Stimulated activated memory B cell treated with anti-CD40 and anti-IgM and Interleukin-4, amounts not matched to agents 10 μg/mL and 1 μg/mL and 100 μg/mL, for 72 hours (primary cell): ENCODE results near the gene ACAD11.
"Not testable (repeated sequence)": the region's sequence is repeated elsewhere in the genome, so short reads cannot be mapped to it uniquely, and the experiment has no call there.

Experiments
- ATAC-seq: fragments of 150-1000 bp; cut with Tn5 transposase; 2 replicates; pipeline ENCODE4 v1.10.0; 2021
- H3K27ac Mint-ChIP-seq: one replicate; pipeline ENCODE4 v1.8.0; 2022; ENCODE audit warnings: mild to moderate bottlenecking, mixed read lengths
- H3K27me3 Mint-ChIP-seq: one replicate; pipeline ENCODE4 v1.8.0; 2022; ENCODE audit warnings: mixed read lengths
- H3K36me3 Mint-ChIP-seq: one replicate; pipeline ENCODE4 v1.8.0; 2022; ENCODE audit warnings: mixed read lengths
- H3K4me1 Mint-ChIP-seq: one replicate; pipeline ENCODE4 v1.8.0; 2022; ENCODE audit warnings: mixed read lengths
- H3K4me3 Mint-ChIP-seq: one replicate; pipeline ENCODE4 v1.8.0; 2022; ENCODE audit warnings: mild to moderate bottlenecking, moderate library complexity, mixed read lengths
- H3K9me3 Mint-ChIP-seq: one replicate; pipeline ENCODE4 v1.8.0; 2022; ENCODE audit warnings: mixed read lengths

The ACAD11 gene

DNA sequence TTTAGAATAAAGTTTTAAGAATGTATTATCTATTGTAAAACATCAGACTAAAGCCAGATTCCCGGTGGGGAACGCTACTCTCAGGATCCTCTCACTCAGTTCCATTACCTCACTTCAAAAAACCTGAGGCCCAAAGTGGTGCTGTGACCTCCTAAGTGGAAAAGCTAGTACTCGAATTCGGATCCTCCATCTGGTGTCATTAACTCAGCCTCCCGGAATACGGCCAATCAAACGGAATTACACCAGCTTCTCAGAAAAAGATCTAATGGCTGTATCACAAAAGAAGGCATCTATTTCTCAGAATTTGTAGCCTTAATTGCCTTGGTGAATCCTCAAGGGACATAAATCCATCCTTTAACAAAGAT lies 627 bp downstream of the ACAD11 start:
- no peaks in the 10 kb centered on the region for H3K9me3 Mint-ChIP-seq
- H3K27me3 Mint-ChIP-seq = no peaks in the 10 kb centered on the region
- H3K4me1 Mint-ChIP-seq = peaks cover 49% of the 10 kb centered on the region
- peak overlapping the region; percentile 96 for H3K27ac Mint-ChIP-seq
- ATAC-seq = no peak
- H3K4me3 Mint-ChIP-seq = peak overlapping the region; percentile 95
- H3K36me3 Mint-ChIP-seq = peaks cover 10% of the 10 kb centered on the region

DNA sequence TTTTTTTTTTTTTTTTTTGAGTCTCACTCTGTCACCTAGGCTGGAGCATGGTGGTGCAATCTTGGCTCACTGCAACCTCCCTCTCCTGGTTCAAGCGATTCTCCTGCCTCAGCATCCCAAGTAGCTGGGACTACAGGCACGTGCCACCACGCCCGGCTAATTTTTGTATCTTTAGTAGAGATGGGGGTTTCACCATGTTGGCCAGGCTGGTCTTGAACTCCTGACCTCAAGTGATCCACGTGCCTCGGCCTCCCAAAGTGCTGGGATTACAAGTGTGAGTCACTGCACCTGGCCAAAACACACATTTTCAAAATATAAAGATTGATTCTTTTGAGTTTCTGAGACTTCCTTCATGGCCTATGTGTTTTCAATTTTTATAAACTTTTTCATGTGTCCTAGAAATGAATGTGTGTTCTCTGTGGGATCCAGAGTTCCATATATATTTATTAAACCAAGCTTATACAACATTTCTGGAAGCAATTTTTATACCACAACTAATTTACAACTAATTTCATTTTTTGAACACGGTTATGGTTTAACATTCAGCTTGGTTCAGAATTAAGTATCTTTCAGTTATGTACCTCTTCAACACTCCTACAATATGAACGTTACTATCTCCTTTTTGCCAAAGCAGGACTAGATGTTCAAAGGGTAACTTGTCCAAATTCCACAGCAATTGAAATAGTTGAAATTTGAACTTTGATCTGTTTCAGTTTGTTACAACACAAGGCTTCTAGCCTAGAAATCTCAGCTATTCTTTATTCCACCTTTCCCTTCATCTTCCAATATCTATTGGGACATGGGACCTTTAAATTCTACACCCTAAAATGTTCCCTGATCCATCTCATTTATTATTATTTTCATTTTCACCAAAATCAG lies 1.5 kb downstream of the ACAD11 start:
- Mint-ChIP-seq H3K36me3 (peaks cover 5% of the 10 kb centered on the region), H3K27ac (peak overlapping the region; percentile 96), H3K4me3 (peak overlapping the region; percentile 36), H3K9me3 (no peaks in the 10 kb centered on the region), H3K4me1 (peaks cover 41% of the 10 kb centered on the region), H3K27me3 (no peaks in the 10 kb centered on the region)
- no peak for ATAC-seq

DNA sequence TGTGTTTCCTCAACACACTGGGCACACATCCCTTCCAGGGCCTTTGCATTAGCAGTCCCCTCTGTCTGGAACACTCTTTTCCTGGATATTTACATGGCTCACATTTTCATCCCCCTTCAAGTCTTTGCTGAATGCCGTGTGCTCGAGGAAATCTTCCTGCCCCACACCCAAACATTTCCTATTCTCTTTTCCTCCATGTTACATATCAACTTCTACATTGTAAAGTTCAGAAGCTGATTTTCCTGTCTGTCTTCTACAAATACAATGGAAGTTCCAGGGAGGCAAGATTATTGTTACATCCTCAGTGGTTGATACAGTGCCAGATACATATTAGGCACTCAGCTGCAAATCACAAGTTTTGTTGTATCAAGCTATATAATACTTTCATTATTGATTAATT lies 4.1 kb downstream of the ACAD11 start:
- no peak overlapping the region for H3K27ac Mint-ChIP-seq
- H3K27me3 Mint-ChIP-seq = no peaks in the 10 kb centered on the region
- H3K9me3 Mint-ChIP-seq = no peaks in the 10 kb centered on the region
- ATAC-seq = no peak
- peaks cover 5% of the 10 kb centered on the region for H3K36me3 Mint-ChIP-seq
- peaks cover 20% of the 10 kb centered on the region for H3K4me1 Mint-ChIP-seq
- no peak overlapping the region for H3K4me3 Mint-ChIP-seq

DNA sequence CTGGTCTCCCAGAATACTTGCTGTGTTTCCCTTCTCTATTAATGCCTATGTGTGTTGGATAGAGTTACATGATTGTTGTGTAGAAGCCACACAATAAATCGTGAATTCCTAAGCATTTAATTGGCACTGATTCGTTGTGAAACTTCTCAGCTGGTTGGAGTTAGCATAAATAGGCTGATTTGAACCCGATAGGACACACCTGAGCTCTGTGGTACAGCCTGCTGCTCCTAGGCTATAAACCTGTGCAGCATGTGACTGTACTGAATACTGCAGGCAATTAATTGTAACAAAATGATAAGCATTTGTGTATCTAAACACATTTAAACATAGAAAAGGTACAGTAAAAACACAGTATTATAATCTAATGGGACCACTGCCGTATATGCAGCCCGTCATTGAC lies 4.9 kb downstream of the ACAD11 start:
- Mint-ChIP-seq H3K4me3 (no peak overlapping the region), H3K36me3 (peaks cover 5% of the 10 kb centered on the region), H3K27ac (no peak overlapping the region), H3K4me1 (peaks cover 20% of the 10 kb centered on the region), H3K27me3 (no peaks in the 10 kb centered on the region), H3K9me3 (no peaks in the 10 kb centered on the region)
- ATAC-seq = no peak

DNA sequence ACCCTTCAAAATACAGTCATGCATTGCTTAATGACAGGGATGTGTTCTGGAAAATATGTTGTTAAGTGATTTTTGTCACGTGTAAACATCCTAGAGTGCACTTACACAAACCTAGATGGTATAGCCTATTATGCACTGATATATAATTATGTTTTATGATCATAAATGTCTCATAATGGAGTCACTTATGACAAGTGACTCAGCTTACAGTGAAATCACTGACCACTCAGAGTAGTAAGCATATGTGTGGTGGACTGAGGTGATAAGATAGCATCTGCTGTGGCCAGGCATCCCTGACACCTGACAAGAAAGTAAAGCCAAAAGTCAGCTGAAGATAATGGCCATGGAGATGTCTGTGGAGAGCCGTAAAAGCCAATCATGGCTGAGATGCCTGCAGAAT lies 5.4 kb downstream of the ACAD11 start:
- no peaks in the 10 kb centered on the region for H3K27me3 Mint-ChIP-seq
- H3K4me1 Mint-ChIP-seq = peaks cover 19% of the 10 kb centered on the region
- no peak overlapping the region for H3K4me3 Mint-ChIP-seq
- peaks cover 5% of the 10 kb centered on the region for H3K36me3 Mint-ChIP-seq
- no peaks in the 10 kb centered on the region for H3K9me3 Mint-ChIP-seq
- no peak for ATAC-seq
- no peak overlapping the region for H3K27ac Mint-ChIP-seq

DNA sequence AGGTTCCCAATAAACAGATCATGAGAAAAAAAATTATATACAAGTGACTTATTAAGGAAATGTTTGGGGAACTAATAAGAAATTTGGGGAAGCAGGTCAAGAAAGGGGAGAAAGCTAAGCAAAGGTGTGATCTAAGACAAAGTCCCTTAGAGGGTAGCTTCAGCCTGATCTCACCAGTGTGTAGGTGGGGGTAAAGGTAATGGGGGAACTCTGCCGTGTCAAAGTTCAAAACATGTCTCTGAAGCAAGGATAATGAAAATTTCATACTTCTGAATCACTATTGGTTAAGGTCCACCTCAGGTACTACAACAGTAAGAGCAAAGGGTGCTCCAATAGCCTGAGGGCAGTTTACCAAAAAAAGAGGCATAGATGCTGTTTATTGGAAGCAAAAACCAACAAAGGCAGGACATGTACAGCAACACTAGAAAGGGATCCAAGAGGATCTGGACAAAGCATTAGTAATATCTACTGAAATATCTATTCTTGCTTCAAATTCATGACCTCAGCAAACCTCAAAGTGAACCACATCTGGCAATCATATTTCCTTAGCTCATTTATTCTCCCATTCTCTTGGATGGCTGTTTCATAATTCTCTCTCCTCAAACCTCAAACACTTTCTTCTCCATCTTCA lies 6.9 kb downstream of the ACAD11 start:
- Mint-ChIP-seq H3K4me3 (no peak overlapping the region), H3K9me3 (no peaks in the 10 kb centered on the region)

DNA sequence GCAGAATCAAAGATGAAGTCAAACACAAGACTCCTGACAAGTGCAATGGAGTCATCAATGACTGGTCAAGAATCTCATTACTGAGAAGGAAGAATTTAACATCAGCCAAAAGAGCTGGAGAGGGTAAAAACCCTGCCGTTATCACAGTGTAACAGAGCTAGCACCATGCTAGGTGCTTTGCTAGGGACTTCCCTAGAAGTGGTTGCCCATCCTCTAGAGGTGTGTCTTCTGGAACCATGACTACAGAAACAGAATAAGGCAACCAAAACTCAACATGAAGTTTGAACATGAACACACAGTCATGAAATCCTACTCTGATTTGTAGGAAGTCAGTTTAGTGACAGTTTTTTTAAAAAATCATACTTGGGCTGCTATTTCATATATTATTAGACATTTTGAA lies 9.5 kb downstream of the ACAD11 start:
- Mint-ChIP-seq H3K9me3 (no peaks in the 10 kb centered on the region), H3K27me3 (no peaks in the 10 kb centered on the region), H3K4me3 (no peak overlapping the region), H3K27ac (no peak overlapping the region), H3K36me3 (peaks cover under 1% of the 10 kb centered on the region), H3K4me1 (peaks cover 10% of the 10 kb centered on the region)
- no peak for ATAC-seq

More for the DNA sequence above, 6.9 kb downstream of the ACAD11 start:
- no peak for ATAC-seq
- Mint-ChIP-seq H3K36me3 (peaks cover 5% of the 10 kb centered on the region), H3K27me3 (no peaks in the 10 kb centered on the region), H3K27ac (no peak overlapping the region), H3K4me1 (peaks cover 9% of the 10 kb centered on the region)

DNA sequence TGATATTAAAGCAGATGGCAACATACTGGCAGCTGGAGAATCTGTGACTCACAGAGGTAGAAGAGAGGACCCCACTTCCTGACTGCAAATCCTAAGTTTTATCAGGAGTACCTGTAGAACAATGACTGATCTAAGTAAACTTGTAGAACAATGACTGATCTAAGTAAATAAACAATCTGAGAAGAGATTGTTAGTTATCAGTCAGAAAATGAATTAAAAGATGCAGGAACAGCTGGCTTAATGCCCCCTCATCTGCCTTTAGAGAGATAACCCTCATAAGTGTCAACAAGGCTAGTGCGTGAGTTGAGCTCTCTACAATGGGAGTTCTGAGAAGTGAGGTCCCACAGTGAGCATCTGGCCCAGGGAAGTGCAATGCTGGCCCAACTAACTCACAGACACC lies 14.6 kb downstream of the ACAD11 start:
- Mint-ChIP-seq H3K36me3 (peaks cover 15% of the 10 kb centered on the region), H3K27ac (no peak overlapping the region), H3K9me3 (no peaks in the 10 kb centered on the region), H3K27me3 (no peaks in the 10 kb centered on the region), H3K4me3 (no peak overlapping the region), H3K4me1 (peaks cover 13% of the 10 kb centered on the region)
- no peak for ATAC-seq

DNA sequence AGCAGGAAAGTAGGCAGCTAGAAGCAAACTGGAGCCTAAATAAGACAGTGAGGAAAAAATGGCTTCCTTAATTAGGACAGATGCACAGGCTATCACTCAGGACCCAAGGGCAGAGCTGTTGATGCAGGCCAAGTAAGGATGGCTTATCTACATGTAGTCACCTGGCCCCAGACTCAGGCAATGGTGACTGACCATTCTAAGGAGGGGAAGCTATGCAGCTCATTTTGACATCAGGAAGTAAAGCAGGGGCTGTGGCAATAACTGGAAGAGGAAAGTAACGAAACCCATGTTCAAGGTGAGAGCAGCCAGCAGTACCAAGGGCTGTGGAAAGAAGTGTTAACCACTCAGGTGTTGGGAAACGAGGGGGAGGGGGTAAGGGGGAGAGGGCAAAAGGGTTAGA lies 16.2 kb downstream of the ACAD11 start:
- Mint-ChIP-seq H3K4me1 (peaks cover 13% of the 10 kb centered on the region), H3K27me3 (no peaks in the 10 kb centered on the region), H3K36me3 (peaks cover 29% of the 10 kb centered on the region), H3K4me3 (no peak overlapping the region), H3K9me3 (no peaks in the 10 kb centered on the region), H3K27ac (peak overlapping the region; percentile 5)
- no peak for ATAC-seq

DNA sequence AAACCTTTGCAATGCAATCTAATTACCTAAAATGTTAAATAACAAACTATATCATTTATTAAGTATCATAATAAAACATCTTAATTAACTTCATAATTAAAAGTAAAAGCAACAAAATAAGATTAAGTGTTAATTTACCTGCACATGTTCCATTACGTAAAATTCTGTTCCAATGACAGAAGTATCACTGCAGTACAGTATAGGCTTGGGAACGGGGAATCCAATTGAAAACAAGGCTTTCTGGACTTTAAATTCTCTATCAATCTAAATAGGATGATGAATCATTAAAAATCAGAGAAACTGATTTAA lies 17.1 kb downstream of the ACAD11 start:
- no peak overlapping the region for H3K27ac Mint-ChIP-seq
- peaks cover 10% of the 10 kb centered on the region for H3K4me1 Mint-ChIP-seq
- ATAC-seq = no peak
- H3K4me3 Mint-ChIP-seq = no peak overlapping the region
- no peaks in the 10 kb centered on the region for H3K27me3 Mint-ChIP-seq
- no peaks in the 10 kb centered on the region for H3K9me3 Mint-ChIP-seq
- peaks cover 30% of the 10 kb centered on the region for H3K36me3 Mint-ChIP-seq

DNA sequence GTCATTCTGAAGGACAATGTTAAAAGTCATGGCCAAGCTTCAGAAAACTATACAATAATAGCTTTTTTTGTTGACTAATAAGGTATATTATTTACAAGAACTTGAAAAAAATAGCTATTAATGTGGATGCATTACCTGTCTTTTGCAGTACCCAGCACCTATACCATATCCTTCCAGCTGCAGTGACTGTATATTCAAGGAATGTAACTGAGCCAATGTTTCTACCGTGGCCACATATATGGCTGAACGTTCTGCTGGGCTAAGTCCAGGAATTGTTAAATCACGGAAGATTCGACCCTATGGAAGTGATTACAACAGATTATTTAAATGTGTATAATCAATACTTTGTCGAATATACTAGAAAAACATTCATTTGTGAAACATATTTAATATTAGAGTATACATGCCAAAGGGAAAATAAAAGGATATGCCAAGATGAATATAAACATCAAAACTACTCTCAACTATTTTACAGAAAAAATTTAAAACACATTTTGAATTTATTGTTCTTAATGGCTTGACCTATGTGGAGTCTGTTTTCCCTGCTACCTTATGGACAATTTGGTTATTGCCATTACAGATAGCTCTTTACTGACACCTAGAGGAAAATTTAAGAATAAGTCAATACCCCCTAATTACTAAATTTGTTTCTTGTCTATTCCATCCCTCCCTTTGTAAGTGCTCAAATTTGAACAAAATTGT lies 17.6 kb downstream of the ACAD11 start:
- no peaks in the 10 kb centered on the region for H3K27me3 Mint-ChIP-seq
- H3K27ac Mint-ChIP-seq = no peak overlapping the region
- H3K36me3 Mint-ChIP-seq = peaks cover 35% of the 10 kb centered on the region
- H3K4me3 Mint-ChIP-seq = no peak overlapping the region
- H3K9me3 Mint-ChIP-seq = no peaks in the 10 kb centered on the region
- no peak for ATAC-seq
- H3K4me1 Mint-ChIP-seq = peaks cover 6% of the 10 kb centered on the region

DNA sequence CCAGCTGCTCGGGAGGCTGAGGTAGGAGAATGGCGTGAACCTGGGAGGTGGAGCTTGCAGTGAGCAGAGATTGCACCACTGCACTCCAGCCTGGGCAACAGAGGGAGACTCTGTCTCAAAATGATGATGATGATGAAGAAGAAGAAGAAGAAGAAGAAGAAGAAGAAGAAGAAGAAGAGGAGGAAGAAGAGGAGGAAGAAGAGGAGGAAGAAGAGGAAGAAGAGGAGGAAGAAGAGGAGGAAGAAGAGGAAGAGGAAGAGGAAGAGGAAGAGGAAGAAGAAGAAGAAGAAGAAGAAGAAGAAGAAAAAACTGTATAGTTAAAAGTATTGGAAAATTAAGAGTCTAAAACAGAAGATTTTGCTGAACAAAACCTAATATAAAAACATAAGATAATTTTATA lies 18.2 kb downstream of the ACAD11 start:
- not testable (repeated sequence) for H3K27ac Mint-ChIP-seq, H3K27me3 Mint-ChIP-seq, ATAC-seq, H3K4me3 Mint-ChIP-seq, H3K4me1 Mint-ChIP-seq, H3K9me3 Mint-ChIP-seq
- H3K36me3 Mint-ChIP-seq = peaks cover 40% of the 10 kb centered on the region

DNA sequence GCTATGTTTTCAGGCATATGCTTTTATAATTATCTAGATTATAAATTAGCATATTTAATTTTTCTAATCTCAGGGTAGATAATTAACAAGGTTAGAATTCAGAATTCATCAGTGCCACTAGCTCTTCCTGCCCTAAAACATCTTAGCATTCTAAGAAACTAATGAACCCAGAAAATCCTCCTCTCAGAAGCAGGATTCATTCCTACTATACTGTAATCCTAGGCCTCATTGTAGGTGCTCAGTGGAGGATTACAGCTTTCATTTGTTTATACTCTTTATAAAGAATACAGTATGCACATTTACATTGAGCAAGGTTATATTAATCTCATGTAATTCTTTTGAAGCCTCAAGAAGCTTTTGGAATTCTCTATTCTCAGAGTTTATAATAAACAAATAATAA lies 20.9 kb downstream of the ACAD11 start:
- Mint-ChIP-seq H3K36me3 (peaks cover 56% of the 10 kb centered on the region), H3K27ac (no peak overlapping the region), H3K27me3 (no peaks in the 10 kb centered on the region), H3K4me3 (no peak overlapping the region), H3K4me1 (peaks cover 6% of the 10 kb centered on the region), H3K9me3 (no peaks in the 10 kb centered on the region)
- ATAC-seq = no peak

DNA sequence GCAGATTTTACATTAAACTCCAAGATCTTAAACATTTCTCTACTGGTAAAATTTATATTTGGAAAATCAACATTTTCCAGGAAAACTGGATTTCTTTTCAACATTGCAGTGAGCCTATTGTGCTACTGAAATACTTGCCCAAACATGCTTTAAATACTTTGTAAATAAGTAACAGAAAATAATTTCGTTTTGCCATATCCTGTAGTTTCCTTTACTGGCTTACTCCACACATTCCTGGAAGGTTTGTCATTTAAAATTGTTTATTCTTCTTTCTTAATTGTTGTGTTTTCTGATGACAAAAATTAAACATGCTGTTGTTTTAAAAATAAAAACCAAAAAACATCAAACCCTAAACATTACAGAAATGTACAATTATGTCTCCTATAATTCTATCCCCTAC lies 22.0 kb downstream of the ACAD11 start:
- no peak for ATAC-seq
- Mint-ChIP-seq H3K27me3 (no peaks in the 10 kb centered on the region), H3K9me3 (no peaks in the 10 kb centered on the region), H3K4me3 (no peak overlapping the region), H3K27ac (no peak overlapping the region), H3K36me3 (peaks cover 66% of the 10 kb centered on the region), H3K4me1 (peaks cover 6% of the 10 kb centered on the region)

DNA sequence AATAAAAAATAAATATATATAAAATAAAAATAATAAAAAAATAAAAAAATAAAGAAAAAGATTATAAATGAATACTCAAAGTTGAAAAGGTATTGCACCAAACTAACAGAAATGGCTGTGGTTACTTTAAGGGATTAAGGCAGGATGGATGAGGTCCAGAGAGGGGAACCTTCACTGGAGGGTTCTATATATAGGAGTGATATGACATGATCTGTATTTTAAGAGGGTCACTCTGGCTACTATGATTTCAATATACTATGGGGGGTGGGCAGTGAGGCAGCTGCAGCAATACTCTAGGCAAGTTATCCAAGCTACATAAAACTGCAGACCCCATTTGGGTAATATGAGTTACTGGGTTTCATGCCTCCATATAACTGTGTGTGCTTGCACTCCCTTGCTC lies 24.6 kb downstream of the ACAD11 start:
- no peaks in the 10 kb centered on the region for H3K4me1 Mint-ChIP-seq
- H3K27ac Mint-ChIP-seq = no peak overlapping the region
- H3K27me3 Mint-ChIP-seq = no peaks in the 10 kb centered on the region
- peaks cover 53% of the 10 kb centered on the region for H3K36me3 Mint-ChIP-seq
- ATAC-seq = no peak
- H3K9me3 Mint-ChIP-seq = no peaks in the 10 kb centered on the region
- H3K4me3 Mint-ChIP-seq = no peak overlapping the region

DNA sequence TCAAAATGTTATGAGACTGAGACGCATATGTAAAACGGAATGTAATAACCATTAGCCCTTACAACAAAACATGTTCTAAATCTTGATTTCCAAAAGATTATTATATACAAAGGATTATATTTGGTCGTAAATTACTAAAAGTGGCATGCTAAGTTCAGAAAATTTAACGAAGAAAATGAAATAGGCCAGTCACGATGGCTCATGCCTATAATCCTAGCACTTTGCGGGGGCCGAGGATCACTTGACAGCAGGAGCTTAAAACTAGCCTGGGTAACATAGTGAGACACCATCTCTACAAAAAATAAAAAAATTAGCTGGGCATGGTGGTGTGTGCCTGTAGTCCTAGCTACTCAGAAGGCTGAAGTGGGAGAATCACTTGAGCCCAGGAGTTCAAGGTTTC lies 29.0 kb downstream of the ACAD11 start:
- Mint-ChIP-seq H3K27me3 (no peaks in the 10 kb centered on the region), H3K4me1 (peaks cover 7% of the 10 kb centered on the region), H3K36me3 (peaks cover 60% of the 10 kb centered on the region), H3K9me3 (no peaks in the 10 kb centered on the region), H3K4me3 (no peak overlapping the region), H3K27ac (no peak overlapping the region)
- no peak for ATAC-seq
